CD4-positive, alpha-beta T cell treated with Interleukin-10 for 1 hour (primary cell): ENCODE results near the gene NDST4.
"Not testable (repeated sequence)": the region's sequence is repeated elsewhere in the genome, so short reads cannot be mapped to it uniquely, and the experiment has no call there.

Experiments used
- DNase-seq: peaks from one replicate; pipeline ENCODE4 v3.0.0-alpha.2; 2020

NDST4 gene

DNA sequence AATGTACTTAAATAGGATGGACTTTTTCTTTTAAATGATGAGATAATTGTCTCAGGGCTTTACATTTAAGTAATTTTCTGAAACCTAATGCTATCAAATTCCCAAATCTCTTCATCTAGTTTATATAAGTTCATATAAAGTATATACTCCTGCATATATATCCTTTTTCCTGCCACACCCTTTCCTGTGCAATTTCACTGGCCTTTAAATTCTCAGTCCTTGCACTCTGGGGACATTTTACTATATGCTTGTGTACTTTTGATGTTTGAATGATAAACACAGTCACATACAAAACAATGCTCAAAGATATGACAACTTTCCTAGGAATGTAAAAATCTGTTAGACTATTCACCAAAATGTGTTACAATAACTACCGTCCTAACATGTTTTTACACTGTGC is 60.1 kb downstream of the NDST4 start:
- DNase-seq, result no peak

DNA sequence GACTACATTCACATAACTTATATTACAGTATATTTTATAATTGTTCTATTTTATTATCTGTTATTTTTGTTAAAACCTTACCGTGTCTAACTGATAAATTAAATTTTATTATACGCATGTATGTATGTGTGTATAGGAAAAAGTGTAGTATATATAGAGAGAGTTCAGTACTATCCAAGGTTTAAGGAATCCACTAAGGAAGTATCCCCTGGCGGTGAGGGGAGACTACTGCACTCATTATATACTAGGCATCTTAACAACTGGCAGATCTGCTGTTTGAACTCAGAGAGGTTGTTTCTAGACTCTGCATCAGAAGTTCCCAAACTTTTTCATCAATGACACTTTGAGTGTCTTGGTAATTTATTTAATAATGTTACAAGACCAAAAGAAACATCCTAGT is 70.9 kb downstream of the NDST4 start:
- no peak for DNase-seq

DNA sequence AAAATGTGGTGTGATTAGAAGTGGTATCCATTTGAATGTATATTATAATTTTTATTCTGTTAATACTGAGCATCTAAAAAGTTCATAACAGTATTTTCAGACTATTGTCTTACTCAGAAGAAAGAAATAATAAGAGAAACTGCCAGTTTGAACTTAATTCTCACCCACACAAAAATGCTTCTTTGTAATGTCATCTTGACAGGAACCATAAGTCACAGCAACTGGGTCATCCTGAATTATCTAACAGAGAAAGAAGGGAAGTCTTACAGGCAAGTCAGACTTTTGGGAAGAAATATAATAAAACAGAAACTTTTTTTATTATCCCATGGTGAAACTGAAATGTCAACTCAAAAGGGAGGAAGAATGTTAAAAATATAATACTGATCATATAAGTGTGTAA is 83.1 kb downstream of the NDST4 start:
- DNase-seq, result no peak

DNA sequence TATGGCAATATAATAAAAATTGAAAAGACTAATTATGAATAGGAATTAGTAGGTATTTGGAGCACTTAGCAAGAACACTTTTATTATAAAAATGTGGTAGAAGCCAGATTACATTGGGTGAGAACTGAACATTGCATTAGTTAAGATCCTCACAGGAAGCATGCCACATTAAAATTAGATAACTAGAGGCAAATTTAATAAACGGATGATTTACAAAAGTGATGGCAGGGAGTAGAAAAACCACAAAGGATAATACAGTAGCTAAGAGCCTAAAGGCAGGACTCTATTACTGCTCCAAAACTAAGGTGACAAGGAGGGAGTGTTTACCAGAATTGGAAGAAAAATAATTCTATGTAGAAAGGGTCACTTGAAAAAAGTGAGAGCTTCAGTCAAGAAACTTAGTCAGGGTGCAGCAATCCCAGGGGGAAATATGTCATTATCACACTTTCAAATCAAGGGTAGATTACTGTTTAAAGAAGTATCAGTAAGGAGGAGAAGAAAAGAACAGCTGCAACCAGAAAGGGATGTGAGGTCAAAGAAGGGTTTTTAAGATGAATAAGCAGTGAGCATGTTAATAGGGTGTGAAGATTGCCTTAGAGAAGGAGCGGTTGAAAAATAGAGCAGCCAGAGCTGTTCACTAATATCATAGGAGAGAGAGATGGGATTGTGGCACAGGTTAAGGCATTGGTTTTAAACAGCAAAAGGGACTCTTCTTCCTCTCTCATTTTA is 84.6 kb downstream of the NDST4 start:
- no peak for DNase-seq

DNA sequence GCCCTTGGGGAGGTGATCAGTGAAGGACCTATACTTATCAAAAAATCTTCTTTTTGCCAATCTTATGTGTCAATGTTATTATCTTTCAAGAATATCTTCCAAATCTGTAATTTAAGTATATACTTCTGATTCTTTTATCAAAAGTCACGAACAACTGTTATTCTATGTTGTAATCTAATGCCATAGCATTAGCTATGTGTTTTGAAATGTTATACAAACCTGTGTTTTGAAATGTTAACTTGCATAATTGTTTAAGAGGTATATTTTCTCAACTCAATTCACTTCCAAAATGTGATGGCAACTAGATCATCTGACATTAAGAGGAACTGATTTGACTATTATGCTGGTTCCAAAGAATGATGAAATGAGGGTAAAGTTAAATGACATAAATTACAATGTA is 113.5 kb downstream of the NDST4 start:
- no peak for DNase-seq

DNA sequence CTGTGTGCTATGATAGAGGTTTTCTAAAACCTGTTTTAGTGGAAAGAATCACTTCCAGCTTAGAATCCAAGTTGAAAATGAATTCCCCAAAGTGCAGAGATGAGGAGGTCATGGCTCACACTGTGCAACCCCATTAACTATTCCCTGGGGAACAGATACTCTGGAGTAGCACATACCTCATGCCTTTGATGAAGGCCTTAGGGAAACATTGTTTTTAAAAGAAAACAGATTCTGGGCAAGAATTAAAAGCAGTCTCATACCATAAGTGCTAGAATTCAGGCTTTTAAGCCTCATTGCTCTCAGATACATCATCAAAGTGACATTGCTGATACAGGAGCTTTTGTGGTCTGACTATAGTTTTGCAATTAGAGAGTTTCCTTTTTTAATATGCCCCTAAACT is 115.1 kb downstream of the NDST4 start:
- no peak for DNase-seq

DNA sequence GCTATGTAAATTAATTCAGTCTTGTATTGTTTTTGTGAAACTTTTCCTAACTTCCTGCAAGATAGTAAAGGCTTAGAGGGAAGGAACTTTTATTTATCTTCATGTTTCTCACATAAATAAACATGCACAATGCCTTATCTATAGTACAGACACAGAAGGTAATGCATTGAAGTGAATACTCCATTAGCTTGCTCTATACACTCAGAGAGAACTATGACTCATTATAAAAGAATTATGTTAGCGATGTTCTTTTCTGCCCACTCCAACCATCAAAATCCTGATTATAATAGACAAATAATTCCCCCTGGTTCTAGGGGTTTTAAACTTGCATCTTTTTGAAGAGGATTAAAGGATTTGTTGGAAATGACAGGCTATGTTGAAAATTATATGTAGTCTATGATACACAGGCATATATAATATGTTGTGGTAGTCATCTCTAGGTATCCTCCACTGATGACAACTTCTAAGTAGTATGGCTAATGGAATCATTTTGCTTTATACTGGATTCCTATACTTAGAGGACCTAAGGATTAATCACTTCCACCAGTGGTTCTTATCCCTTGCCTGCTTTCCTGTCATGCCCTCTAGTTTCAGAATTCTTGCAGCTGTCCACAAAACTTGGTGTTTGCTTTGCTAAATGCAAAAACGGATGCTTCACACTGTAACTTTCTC is 115.7 kb downstream of the NDST4 start:
- DNase-seq, result no peak

DNA sequence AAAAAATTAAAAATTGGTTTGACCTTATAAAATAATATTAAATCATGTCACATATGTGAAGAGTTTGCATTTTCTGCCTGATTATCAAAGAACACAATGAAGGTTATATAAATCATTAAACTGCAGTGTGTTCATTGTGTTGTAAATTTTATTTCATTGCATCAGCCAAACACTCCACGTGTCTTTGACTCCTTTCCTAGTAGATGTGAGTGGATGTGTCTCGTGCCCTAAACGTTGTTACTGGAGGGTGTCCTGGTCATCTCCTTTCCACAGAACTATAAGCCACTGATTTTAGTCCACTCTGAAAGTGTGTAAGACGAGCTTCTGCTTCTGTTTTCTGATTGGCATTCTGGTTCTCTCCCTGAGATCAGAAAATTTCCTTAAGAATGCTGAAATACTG is 127.3 kb downstream of the NDST4 start:
- DNase-seq, result no peak

DNA sequence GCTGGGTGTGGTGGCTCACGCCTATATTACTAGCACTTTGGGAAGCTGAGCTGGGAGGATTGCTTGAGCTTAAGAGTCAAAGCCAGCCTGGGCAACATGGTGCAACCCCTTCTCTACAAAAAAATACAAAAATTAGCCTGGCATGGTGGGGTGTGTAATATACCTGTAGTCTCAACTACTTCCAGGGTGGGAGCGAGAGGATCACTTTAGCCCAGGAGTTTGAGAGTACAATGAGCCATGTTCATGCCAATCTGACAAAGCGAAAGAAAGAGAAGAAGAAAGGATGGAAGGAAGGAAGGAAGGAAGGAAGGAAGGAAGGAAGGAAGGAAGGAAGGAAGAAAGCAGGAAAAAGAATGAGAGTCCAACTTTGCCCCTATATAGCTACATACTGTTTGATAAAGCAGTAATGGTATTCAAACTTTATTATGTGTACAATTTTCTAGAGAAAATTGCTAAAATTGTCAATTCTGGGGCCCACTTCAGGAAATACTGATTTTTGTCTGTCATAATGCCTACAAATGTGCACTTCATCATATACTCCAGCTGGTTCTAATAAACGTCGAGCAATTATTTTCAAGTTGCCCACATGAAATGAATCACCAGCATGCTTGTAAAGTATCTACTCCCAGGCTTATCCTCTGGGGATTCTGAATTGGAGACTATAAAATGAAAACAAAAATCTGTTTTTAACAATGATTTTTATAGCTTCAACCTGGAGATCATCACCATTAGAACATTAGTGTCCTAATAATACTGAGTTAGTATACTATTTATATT is 132.3 kb downstream of the NDST4 start:
- no peak for DNase-seq

DNA sequence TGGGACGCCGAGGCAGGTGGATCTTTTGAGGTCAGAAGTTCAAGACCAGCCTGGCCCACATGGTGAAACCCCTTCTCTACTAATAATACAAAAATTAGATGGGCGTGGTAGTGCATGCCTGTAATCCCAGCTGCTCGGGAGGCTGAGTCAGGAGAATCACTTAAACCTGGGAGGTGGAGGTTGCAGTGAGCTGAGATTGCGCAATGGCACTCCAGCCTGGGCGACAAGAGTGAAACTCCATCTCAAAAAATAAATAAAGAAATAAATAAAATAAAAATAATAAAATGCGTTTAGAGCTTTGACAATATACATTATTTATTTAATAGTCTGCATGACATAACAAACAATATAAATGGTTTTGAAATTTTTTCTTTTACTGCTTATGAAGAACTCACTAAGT is 133.0 kb downstream of the NDST4 start:
- DNase-seq, result not testable (repeated sequence)

DNA sequence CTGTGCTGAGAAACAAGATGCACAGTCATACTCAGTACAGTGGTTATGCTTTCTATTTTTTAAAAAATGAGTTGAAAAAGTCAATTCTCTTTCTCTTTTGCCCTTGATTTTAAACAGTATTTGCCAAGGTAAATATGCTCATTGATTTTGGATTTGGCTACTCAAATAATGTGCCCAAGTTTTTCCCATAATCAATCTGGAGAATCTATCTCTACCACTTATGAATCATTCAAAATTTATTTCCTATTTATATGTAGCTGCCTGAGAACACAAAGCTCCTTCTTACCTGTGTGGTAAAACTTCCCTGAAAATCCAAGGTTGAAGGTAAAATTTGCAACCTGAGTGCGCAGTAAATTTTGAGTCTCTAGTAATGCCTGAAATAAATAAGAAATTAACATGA is 136.5 kb downstream of the NDST4 start:
- no peak for DNase-seq

DNA sequence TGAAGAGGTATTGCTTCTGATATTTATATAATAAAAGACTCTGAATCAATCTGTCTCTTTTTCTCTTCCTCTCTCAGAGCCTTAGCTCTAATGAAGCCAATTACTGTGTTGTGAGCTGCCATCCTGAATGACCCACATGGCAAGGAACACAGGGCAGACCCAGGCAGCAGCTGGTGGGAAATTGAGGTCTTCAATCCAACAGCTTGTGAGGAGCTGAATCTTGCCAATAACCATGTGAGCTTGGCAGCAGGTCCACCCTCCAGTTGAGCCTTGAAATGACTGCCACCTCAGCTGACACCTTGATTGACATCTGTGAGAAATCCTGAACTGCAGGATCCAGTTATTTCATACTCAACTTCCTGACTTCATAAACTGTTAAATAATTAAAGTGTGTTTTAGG is 149.4 kb downstream of the NDST4 start:
- no peak for DNase-seq

DNA sequence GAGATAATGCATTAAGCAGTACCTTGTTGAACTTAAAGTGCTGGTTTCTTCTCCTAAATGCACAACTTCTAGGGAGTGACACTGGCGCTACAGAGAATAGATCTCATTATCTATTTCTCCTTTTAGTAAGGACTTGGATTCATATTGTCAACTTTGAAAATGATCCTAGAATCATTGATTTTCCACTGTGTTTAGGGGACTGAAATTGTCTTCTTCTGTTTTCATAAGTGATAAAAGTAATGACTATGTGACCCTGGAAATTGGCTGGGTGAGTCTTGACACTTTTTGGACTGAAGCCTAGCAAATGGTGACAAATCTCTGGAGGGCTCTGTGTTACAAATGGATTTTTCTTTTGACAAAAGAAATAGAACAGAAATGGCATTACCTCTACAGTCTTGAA is 167.8 kb downstream of the NDST4 start:
- DNase-seq, result no peak

DNA sequence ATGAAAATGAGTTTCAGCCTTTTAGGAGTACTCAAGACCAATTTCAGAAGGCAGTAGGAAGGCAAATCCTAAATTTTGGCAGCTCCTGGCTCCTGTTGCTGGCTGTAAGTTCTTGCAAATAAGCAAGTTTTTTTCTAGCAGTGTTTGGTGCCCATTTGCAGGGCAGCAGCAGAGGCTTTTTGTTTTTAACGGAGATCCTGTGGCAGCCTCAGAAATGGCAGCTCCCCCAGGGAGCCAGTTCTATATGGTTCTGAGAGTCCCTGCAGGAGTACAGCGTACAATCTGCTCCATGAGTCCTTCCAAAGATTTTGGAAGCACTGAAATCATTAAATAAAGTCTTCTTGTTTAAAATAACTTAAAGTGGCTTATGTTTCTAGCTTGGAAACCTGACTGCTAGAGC is 171.9 kb downstream of the NDST4 start:
- DNase-seq, result no peak

DNA sequence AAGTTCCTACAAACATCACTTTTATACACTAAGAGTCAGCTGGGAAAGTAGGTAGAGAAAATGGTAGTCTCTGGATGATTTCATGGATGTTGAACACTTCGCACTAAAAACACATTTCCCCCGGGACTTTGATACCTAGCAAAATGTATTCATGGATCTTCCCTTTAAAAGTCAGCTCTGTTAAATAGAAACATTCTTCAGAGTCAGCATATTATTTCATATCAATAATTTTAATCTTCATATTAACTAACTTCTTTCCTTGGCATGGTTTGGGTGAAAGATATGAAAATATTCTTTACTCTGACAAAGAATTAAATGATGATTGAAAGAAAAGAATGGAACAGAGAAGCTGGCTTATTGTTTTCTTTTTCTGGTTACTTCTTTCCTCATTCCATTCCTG is 185.5 kb downstream of the NDST4 start:
- no peak for DNase-seq

DNA sequence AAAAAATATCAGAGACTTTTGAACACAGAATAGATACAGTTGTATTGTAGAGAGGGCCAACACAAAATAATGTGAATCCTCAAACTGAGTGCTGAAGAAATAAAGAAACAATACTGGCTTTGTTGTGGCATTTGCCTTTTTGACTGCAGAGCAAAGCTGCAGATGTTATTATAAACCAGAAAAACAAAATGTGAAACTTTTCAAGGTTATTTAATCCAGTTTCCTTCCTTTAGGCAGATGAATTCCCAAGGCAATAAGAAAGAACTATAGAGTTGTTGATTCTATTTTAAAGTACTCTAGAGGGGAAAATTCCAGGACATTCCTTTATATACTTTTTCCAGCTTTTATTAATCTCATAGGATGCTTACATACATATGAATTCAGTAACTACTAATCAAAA is 186.8 kb downstream of the NDST4 start:
- DNase-seq, result no peak

DNA sequence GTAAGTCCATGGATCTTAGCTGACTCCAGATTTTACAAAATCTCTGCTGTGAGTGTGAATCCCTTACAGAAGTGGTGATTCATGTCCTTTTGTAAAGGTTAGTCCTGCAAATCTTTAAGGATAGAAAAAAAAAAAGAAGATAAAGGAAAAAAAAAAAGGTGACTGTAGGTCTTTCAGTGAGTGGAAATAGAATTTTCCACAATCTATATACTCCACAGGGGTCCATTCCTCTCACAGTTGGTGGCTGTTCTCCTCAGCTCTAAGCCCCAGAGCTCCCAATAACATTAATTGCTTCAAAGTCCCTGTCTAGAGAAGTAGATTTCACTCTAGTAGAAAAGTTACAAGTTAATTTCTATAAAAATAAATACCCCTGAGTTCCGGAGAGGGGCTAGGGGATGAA is 189.1 kb downstream of the NDST4 start:
- DNase-seq, result no peak

DNA sequence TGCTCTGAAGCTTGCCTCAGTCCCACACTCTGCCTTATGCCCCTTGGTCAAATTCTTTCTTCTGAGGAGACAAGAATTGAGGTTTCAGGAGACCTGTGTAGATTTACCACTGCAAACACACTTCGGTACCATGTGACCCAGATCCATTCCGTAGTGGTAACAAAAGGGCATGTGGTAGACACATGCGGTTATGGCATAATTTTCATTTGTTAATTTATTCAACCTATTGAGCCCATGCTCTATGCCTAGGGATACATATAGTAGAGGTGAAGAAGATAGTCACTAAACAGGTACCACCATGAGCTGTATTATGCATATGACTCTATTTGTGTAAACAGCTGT is 190.9 kb downstream of the NDST4 start:
- DNase-seq, result no peak

DNA sequence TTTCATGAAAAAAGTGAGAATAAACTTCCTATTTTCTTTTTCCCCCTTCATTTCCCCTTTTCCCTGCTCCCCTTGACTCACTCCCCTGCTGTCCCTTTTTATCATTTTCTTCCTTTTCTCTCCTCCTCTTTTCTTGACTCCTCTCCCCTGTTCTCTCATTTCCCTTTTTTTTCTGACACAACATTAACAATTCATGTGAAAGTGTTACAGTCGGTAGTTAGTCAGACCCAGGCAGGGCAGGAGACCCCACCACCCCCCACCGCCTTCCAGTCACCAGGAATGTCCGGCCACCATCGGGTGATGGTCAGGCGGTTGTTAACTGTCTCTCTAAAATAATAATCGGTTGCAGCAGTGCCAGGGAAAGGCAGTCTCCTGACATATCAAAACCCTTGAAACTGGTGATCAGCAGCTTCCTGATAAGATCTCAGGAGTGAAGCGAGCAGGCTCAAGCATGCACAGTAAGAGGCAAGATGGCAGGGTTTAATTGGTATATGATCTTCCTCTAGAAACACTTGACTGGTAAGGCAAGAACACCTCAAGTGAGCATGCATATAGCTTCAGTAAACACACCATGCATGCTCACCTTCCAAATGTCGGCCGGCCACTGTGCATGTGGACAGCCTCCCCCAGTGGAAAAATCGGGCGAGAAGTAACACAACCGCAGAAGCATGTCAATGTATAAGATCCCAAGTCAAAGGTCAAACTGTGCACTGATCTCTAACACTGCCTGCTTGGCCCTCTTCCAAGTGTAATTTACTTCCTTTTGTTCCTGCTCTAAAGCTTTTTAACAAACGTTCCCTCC is 191.4 kb downstream of the NDST4 start:
- no peak for DNase-seq

DNA sequence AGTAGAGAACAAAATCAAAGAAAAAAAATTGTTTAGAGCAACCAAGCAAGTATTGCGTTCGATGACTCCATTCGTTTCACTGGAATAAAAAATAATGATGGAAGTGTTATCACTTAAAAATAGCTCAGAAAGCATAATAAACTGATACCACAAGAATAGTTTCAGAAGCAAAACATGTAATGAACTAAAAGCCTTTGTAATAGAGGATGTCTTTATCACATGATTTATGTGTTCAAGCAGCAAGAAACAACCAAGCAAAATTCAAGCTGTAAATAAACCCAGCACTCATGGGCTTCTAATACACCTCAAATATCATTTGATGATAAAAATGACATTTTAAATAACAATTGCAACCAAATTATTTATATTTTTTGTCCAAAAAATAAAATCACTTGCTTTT is 192.2 kb downstream of the NDST4 start:
- no peak for DNase-seq

DNA sequence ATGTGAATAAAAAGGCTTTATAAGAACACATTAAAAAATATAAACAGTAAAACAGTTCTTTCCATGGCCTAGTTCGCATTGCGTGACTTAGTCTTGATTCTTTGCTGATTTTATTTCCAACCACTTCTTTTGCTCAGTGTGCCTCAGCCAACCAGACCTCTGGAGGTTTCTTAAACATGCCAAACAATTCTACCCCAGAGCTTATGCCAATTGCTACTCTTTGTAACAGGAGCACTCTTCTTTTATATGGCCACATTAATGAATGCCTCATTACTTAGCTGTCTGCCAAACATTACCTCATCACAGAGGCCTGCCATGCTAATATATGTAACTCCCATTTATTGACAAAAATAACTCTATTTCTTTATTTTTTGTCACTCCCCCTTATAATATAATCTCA is 202.3 kb downstream of the NDST4 start:
- no peak for DNase-seq

DNA sequence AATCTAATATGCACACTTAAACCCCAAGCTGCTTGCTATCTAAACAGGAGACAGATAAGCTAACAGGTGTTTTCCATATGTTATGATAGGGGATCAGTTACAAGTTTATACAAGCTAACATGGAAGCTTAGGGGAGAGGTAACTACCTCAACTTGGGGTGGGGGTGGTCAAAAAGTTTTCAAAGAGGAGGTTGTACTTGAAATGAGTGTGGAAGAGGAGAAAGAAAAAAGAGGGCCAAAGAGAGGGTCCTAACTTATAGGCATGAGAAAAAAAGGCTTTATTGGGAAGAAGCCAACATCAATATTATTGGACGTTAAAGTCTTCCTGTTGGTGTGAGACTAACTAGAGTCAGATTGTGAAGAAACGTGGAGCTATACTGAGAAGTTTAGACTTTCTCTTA is 205.9 kb downstream of the NDST4 start:
- DNase-seq, result no peak

DNA sequence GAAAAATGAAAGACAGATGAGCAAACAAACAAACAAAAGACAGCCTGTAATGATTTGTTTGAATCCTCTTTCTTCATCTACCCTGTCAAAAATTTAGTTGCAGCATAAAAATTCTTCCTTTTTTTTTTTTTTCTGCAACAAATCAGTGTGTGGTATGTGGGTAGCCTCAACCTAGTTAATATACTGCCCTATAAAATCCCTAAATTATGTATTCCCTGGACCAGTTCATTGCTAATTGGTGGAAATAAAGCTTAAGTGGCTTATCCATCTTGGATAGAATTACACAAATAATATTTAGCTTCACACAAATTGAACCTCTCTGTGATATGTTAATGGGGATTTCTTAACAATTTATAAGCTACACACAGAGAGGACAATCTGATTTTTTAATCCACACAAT is 208.4 kb downstream of the NDST4 start:
- no peak for DNase-seq

DNA sequence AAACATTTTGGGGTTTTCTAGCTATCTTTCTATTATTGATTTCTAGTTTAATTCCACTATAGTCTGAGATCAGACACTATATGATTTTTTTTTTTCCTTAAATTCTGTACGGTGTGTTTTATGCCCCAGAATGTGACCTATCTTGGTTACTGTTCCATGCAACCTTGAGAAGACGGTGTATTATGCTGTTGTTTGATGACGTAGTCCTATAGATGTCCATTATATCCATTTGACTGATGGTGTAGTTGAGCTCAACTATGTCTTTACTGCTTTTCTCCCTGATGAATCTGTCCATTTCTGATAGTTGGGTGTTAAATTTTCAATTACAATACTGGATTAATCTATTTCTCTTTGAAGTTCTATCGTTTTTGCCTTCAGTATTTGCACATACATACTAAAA is 212.5 kb downstream of the NDST4 start:
- DNase-seq, result no peak
